Fibroblast of mammary gland (primary cell): ENCODE data around the gene TACO1.

Experiments used
- DNase-seq: peaks from one replicate; pipeline ENCODE4 v3.0.0-alpha.2; 2010; ENCODE audit warnings: low read depth
- H3K4me3 ChIP-seq: 2 replicates; pipeline ENCODE4 v1.5.1; 2011; ENCODE audit warnings: low read depth, mild to moderate bottlenecking, low read length, moderate library complexity; ENCODE audit not compliant: control insufficient read depth
- CTCF ChIP-seq: conservative IDR thresholded peaks from 2 replicates; pipeline ENCODE4 v1.5.1; 2011; ENCODE audit warnings: low read depth, low read length, inconsistent platforms; ENCODE audit not compliant: control insufficient read depth, insufficient read depth

The TACO1 gene

GRCh38 chr17:63623786-63624530 lies 23.3 kb downstream of the TACO1 start:
- no peak for TF ChIP-seq CTCF
- peak overlapping the region; percentile 70 for H3K4me3 ChIP-seq
- DNase-seq: no peak

GRCh38 chr17:63624531-63624880 lies 23.8 kb downstream of the TACO1 start:
- TF ChIP-seq CTCF: no peak
- DNase-seq: no peak
- no peak overlapping the region for H3K4me3 ChIP-seq

GRCh38 chr17:63626551-63627180 lies 26.0 kb downstream of the TACO1 start:
- DNase-seq: peak; percentile 22
- TF ChIP-seq CTCF: no peak
- no peak overlapping the region for H3K4me3 ChIP-seq

- DNase-seq: no peak
- H3K4me3 ChIP-seq: no peak overlapping the region
- no peak for TF ChIP-seq CTCF
These were observed 28.9 kb downstream of the TACO1 start for GRCh38 chr17:63629627-63630026.

GRCh38 chr17:63631062-63631461 lies 30.4 kb downstream of the TACO1 start:
- H3K4me3 ChIP-seq: no peak overlapping the region
- TF ChIP-seq CTCF: no peak
- DNase-seq: no peak

GRCh38 chr17:63631626-63632025 lies 30.9 kb downstream of the TACO1 start:
- H3K4me3 ChIP-seq: no peak overlapping the region
- TF ChIP-seq CTCF: no peak
- DNase-seq: no peak
